ENCODE results near the gene LMX1A.

The LMX1A gene

DNA sequence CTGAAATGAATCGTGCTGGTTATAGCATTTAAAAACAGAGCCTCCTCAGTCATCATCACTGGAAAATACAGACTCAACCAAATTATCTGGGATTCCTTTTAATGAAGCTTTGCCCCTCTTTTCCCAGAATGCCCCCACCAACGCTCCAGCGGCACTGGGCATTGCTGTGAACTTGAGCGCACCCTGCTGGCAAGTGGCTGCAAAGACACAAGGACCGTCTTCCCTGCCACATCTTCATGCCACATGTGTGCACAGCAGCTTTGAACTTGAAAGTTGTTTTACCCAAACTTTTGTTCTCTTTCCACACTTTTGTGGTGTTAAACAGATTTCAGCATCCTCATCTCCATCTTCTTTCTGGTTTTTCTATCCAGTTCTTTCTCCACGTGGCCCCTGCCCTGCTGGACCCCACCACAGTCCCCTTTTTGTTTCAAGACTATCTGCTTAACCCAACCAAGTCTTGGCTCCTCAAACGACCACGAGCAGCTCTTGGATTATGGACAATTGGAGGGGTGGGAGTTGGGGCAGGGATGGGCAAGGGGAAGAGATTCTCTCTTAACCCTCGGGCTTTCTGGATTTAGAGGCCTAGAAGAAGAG lies 12.8 kb upstream of the LMX1A start:
- DNase-seq (ENCODE audit: insufficient read length, low spot score) (no peak), FAIRE-seq (peak; percentile 96)

DNA sequence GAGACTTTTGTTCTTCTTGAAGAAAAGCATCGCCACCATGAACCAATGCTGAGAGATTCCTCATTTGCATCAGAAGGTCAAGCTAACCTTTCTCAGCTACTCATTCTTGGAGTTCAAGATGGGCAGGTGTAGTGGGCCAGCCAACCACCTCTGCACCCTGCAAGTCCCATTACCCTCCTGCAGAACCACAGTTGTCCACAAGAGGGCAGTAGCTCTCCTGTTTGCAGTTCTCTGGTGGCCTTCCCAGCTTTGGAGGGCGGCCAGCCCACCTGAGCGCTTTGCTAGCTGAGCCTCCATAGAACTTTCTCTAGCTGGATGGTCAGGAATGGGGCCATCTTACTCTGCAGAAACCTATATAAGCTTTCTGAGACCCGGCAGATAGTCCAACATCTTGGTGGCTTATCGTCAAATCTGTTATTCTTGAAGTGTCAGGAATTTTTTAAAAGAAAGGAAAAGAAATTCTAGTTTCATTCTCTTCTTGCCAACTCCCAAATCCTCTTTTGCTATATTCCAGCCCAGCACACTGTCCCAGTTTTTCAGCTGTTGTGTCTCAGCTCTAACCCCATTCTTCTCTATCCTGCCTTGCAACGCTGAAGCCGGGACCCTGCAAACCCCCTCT lies 11.0 kb upstream of the LMX1A start:
- DNase-seq (ENCODE audit: insufficient read length, low spot score) = peak; percentile 64
- FAIRE-seq = peak; percentile 75

DNA sequence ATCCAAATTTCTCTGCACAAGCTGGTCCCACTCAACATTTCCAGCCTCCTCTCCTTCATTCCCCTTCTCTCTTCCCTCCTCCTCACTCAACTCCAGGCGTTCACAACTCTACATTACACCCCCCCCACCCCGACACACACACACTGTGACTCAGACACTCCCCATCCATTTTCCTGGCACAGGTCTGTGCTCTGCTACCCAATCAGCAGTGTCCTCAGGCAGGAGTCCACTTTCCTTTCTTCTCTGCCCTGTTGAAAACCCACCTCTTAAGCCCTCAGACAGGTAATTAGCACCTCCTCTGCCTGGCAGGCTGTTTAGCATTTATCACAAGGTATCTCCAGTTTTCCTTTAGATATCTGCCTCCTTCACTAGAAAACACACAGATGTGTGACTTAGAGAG lies 8.8 kb upstream of the LMX1A start:
- DNase-seq (ENCODE audit: insufficient read length, low spot score) (no peak), FAIRE-seq (no peak)

DNA sequence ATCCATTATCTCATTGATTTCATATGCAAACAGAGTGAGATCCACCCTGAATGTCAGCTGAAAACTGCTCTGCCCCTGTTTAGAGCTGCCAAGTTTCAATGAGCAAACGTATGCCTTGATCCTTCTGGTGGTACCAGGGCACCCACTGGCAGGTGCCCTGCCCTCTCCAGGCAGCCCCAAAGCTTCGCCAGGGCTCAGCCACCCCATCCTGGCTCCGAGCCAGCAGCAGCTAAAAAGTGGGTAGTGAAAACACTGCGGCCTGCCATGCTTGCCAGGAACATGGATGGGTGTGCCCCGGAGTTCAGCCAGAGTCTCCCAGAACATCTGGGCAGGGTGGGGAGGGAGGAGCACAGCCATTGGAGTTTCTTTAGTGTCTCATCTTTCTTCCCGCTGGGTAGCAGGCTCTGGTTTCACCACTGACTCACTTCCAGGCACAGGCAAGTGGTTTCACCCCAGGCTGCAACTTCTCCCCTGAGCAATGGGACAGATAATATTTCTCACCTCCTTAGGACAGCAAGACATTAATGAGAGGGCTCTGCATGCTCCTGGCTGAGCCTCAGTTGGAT lies 8.1 kb upstream of the LMX1A start:
- DNase-seq (ENCODE audit: insufficient read length, low spot score) (no peak), FAIRE-seq (no peak)

DNA sequence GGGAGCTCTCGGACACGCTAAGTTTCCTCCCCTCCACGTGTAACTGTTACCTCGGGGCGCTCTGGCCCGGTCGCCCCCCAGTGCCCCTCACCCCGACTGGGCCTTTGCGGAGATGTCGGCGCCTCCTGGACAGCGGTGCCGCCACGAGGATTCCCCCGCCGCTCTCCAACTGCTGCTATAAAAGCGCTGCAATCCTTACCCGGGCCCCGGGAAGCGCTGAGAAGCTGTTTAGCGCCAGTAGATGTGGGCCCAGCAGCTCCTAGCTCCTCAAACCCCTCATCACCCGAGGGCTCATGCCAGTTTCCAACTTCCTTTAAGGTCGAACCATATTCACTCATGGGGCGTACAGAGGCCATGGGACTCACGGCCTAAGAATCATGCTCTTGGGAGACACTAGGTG lies 361 bp upstream of the LMX1A start:
- DNase-seq (ENCODE audit: insufficient read length, low spot score) = no peak

DNA sequence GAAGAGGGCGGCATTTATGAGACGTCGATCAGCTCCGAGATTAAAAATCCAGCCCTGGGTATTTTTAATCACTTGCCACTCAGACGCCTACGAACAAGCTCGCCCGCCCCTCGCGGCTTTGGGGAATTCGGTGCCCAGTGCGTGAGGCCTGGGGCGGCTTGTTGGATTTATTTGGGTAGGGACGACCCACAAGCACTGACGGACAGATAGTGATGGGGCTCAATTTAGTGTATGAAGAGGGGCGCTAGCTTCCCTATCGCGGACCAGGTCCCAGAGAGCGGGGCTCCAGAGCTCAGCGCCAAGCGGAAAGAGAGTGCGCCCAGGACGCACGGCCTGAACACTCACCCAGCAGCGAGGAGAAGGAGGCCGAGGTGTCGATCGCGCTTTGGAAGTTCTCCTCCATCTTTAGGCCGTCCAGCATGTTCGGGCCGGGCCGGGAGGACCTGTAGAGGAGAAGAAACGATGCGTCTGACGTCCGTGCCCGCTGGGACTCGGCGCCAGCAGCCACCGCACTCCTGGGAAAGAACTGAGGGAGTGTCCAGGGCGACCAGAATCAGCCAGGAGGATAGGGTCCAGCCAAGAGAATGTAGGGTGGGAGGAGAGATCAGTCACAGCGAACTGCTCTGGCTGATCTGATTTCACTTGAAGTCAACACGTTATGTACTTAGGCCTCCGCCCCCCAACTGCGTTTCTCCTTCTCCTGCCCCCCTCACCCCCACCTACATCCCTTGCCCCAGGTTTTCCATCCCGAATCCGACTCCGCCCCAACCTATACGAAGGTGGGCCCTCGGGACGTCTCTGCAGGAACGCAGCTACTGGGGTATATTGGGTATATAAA lies 1.2 kb downstream of the LMX1A start:
- DNase-seq (ENCODE audit: insufficient read length, low spot score) (no peak), FAIRE-seq (no peak)

More for the DNA sequence above, 361 bp upstream of the LMX1A start:
- FAIRE-seq = no peak

DNA sequence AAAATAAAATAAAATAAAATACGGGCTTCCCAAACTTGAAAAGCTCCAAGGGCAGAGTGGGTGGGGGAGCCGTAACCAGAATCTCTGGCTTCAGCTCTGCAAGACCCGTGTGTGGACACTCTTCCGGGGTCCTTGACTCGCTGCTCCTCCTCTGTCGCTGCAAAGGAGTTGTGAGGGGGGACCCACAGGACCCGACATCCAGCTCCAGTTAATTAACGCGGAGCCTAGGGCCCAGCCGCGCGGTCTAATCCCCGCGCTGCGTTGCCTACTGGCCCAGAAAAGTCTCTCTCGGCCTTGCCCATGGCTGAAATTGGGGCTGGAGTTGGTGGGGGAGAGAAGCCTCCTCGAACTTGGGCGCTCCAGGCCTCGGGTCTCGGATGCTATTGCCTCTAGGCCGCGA lies 1.8 kb downstream of the LMX1A start:
- no peak for DNase-seq (ENCODE audit: insufficient read length, low spot score)
- no peak for FAIRE-seq

DNA sequence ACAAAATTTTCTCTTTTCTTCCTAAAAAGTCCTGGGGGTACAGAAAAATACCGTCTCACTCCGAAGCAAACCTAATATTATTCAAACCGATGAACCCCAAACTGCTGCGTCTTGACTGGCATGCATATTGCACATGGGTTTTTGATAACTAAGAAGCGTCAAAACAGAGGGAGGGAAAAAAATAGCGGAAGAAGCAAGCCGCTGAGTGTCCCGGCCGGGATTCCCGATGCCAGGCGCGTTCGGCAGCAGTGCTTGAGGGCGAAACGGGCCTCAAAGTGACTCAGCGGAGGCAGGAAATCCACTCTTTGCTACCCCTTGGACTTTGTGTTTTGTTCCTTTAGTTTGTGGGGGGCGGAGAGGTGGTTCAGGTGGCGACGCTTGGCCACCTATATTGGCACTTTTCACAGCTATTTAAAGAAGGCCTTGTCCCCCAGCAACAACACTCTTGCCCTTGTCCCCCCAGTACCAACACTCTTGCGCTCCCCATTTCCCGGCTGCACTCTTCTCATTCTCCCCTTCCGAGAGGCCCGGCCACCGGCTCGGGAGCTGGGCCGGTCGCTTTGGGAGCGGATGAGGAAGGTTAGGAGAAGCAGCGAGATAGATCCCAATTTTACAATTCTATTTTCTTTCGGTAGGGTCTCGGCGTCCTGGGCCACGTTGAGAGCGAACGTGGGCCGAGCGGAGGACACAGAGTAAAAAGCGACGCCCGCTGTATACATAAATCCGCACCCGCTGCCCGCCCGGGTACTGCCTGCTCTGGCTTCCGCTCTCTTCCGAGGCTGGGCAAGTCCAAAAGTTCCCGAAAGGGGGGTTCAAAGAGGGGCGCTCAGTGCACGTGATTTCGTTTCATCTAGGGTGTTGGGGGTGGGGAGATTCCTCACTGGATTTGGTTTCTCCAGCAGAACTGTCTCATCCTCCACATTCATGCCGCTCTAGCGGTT lies 2.5 kb downstream of the LMX1A start:
- FAIRE-seq (no peak), DNase-seq (ENCODE audit: insufficient read length, low spot score) (no peak)

DNA sequence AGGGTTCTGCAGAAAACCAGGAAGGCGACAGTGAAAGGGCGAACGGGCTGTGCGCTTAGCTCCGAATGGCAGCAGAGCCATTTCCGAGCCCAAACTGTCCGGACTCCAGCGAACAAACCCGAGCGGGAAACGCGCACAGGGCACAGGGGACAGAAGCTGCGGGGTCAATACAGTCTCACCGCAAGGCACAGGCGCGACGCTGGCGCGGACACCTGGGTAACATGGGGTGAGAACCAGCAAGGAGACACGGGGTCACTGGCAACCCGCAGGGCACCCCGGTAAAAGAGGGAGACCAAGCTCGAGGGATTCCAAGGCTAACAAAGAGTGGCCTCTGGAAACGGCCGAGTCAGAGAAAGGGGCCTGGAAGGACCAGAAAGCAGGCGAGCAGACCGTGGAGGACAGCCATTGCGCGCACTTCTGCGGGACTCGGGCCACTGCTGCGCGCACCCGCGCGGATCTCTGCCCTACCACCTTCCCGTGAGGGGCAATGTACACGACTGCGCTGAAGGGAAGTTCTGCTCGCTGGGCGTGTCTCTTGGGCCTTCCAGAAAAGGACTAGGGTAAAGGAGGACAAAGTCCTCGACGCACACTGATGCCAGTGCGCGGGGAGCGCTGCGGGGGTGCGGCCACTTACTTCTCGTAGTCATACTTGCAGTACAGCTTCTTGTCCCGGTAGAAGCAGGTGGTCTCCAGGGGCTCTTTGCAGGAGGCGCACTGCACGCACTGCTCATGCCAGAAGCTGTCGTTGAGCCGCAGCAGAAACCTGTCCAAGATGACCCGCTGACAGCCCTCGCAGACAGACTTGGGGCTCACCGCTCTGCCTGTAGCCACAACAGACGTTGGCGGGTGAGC lies 3.8 kb downstream of the LMX1A start:
- DNase-seq (ENCODE audit: insufficient read length, low spot score) (no peak), FAIRE-seq (no peak)

DNA sequence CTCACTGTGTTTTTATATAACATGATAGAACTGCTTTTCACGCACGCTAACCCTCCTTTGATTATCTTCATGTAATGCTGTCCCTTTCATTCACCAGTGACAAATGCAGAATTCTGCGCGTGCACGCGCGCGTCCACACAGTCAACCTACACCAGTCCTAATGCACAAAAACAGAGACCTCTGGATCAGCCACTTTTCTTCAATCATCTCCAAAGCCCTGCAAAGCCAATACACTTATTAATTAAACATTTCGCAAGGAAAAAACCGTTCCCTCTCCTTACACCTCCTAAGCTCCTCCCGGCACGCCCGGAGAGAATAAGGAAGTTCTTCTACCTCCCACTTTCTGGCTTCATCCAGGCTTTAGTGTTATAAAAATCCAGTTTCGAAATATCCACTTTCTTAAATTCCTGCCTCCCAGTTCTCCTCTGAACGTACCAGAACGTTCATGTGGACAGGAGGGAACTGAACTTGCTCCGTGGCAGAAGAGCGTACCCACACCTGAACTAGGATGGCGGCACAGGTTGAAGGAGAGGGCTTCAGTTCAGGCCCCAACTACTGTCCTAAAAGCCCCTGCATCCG lies 4.6 kb downstream of the LMX1A start:
- FAIRE-seq (no peak), DNase-seq (ENCODE audit: insufficient read length, low spot score) (no peak)

DNA sequence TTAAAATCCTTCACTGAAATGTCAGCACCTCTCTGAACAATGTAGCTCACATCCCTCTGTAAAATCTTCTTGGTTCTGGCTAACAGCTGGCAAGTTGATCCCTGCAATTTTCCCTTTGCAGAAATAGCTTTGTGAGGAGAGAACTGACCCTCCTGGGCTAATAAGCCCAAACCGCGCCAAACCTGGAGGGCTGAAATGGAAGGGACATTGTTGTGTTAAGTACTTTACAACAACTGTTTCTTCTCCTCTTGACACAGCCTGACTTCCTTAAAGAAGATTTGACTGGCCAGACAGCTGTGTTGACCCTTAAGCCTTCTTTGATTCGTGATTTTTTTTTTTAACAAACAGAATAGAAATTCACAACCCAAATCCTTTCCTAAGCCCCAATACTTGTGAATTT lies 5.7 kb downstream of the LMX1A start:
- no peak for FAIRE-seq
- no peak for DNase-seq (ENCODE audit: insufficient read length, low spot score)

DNA sequence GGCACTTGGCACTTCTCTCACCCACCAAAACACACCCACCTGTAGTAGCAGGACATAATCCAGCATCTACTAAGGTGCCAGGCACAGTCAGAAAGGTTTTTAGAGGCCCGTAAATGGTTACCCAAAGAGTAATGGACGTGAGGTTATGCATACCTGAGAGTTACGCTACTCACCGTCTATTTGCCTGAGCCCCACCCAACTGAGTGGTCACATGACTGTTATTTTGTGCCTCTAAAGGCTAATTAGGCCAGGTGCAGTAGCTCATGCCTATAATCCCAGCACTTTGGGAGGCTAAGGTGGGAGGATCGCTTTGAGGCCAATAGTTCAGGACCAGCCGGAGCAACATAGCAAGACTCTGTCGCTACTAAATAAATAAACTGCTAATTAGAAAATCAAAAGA lies 11.0 kb downstream of the LMX1A start:
- no peak for FAIRE-seq

DNA sequence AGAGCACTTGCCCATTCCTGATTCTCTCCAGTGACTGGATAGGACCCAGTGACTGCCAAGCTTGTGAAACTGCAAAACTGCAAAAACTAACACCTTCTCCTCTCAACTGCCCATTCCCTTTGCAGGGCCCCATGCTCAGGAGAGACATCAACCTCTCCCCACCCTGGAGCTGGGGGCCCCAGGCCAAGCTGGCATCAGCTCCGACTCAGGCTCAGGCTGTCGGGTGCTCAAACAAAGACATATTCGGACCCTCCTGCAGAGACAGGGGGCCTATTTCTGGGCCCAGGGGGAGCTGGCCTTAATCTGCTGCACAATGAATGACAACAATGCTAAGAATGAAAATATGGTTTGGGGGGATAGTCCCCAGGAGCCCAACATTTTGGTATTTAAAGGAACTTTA lies 11.8 kb downstream of the LMX1A start:
- no peak for FAIRE-seq
- no peak for DNase-seq (ENCODE audit: insufficient read length, low spot score)

More for the DNA sequence above, 11.0 kb downstream of the LMX1A start:
- no peak for DNase-seq (ENCODE audit: insufficient read length, low spot score)

DNA sequence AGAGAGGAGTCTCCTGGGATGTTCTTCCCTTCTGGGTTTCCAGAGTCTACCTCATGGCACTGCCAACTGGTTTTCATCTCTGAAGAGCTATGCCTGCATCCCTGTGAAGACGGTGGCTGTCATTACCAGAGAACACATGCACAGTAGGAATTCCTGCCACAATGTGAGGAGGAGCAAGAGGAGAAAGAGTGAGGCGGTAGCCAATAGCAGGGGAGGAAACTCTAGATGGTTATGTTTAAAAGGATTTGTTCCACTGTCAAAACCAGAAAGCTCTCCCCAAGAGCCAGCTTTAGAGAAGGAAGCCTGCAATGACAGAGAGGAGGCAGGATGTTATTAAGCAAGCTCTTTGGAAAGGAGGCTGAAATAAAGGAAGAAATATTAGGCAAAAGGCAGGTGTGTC lies 12.3 kb downstream of the LMX1A start:
- no peak for DNase-seq (ENCODE audit: insufficient read length, low spot score)
- no peak for FAIRE-seq

DNA sequence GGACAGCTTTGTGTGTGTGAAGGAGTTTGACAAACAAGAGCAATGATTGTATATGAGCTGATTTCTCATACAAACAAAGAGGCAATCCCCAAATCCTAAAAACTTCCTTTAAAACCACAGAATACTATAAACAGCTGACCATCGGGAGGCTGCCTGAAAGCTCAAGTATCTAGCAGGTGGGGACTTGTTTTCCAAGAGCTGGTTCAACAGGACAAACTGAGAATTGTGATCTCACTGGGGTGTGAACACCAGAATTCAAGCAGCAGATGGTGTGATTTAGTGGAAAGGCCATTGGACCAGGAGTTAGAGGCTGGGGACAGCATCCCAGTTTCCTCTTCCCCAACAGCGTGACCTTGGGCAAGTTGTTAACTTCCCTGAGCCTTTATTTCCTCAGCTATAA lies 13.9 kb downstream of the LMX1A start:
- DNase-seq (ENCODE audit: insufficient read length, low spot score) (no peak), FAIRE-seq (no peak)

DNA sequence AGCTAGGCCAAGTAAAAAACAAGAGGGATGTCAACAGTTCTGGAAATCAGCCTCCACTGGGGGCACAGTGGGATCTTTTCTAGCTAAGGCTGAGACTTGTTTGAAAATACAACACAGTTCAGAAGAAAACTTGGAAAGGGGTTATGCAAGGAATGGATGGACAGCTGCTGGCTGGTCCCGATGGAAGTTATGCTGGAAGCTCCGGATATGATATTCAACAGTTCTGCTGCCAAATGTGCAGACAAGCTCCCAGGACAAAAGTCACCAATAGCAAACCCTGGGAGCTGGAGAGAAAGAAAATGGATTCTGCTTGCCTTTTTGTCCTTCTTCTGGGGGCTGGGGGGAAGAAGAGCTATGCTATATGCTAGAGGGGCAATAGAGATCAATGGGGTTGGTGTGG lies 14.3 kb downstream of the LMX1A start:
- FAIRE-seq = no peak

DNA sequence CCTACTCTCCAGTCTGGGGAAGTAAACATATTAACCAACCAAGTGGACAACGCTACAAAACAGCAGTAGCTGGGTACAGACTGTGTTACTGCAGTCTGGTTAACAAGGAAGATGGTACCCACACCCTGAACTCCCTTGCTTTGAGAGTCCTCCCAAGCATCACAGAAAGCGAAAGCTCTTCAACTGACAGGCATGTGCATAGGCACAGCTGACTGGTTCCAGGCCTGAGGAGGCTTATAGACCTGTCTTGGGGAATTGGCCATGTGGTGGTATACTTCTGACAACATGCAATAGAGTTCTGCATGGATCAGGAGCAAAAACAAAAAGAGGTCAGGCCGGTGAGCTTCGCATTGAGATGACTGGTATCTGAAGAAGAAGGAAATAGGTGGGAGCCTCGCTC lies 17.4 kb downstream of the LMX1A start:
- no peak for FAIRE-seq

More for the DNA sequence above, 14.3 kb downstream of the LMX1A start:
- no peak for DNase-seq (ENCODE audit: insufficient read length, low spot score)

DNA sequence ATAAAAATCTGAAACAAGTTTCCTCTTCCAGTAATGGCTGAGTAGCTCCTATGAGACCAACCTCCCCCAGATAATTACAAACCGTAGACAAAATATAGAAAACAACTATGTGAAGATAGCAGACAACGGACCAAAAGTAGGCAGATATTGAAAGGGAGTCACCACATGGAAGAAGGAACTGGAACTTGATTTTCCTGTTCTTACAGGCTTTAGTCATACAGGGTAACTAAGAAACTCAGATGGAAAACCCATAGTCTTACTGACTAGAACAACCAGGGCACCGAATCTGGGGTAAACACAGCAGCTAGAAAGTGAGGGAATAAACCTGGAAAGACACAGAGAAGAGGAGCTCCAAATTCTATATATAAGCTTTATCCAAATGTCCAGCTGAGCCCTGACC lies 26.0 kb downstream of the LMX1A start:
- FAIRE-seq (no peak), DNase-seq (ENCODE audit: insufficient read length, low spot score) (no peak)

More for the DNA sequence above, 17.4 kb downstream of the LMX1A start:
- DNase-seq (ENCODE audit: insufficient read length, low spot score) = no peak

DNA sequence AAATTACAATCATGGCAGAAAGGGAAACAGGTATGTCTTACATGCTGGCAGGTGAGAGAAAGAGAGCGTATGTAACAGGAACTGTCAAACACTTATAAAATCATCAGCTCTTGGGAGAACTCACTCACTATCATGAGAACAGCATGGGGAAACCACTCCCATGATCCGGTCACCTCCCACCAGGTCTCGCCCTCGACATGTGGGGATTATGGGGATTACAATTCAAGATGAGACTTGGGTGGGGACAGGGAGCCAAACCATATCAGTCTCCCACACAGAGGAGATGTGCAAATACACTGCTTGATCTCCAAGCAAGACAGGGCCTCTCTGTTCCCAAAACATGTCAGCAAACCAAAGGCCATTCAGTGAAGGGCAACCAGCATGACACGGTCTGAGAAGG lies 27.4 kb downstream of the LMX1A start:
- FAIRE-seq (no peak), DNase-seq (ENCODE audit: insufficient read length, low spot score) (no peak)

All from GM19239 (cell line).